HepG2 (cell line): ENCODE data around the gene MSMO1. TPM values are rescaled to one million over a fixed set of nuclear protein-coding genes. Genes with fewer than 3 reads are reported as not detected.

Experiments
- ATAC-seq: fragments of 200-7000 bp; cut with Tn5 transposase; 3 replicates; pipeline ENCODE4 v1.9.1; 2020; ENCODE audit warnings: mild to moderate bottlenecking, moderate library complexity
- BruUV-seq: library from RNA; stranded (reverse); fragments of 400-500 nt; replicated peaks from 2 replicates; lab custom pipeline; 2021; lab: Mats Ljungman, UMichigan
- CTCF ChIA-PET: fragments of 300-600 bp; formaldehyde crosslinking; extraction: SDS; loops from one replicate; lab custom pipeline; 2021; ENCODE audit warnings: low total read pairs, inconsistent platforms, low intra/inter-chr PET ratio; lab: Yijun Ruan, JAX
- POLR2A ChIA-PET: fragments of 350-600 bp; sonication (Branson Sonifier 250); formaldehyde crosslinking; loops from one replicate; lab custom pipeline; 2020; ENCODE audit warnings: antibody characterized with exemption, inconsistent platforms; lab: Yijun Ruan, JAX
- DNase-seq: peaks from one replicate; pipeline ENCODE4 v3.0.0-alpha.2; 2015; ENCODE audit warnings: low spot score
- FAIRE-seq: peaks from 3 replicates; lab custom pipeline; 2011; peaks lifted over from hg19 to GRCh38; lab: Jason Lieb, UNC
- H2AFZ ChIP-seq: one replicate; pipeline ENCODE4 v1.6.1; 2011; ENCODE audit warnings: low read length, inconsistent platforms
- H3K27ac ChIP-seq: fragments of 300-600 bp; 3 replicates; pipeline ENCODE4 v1.8.0; 2011; ENCODE audit warnings: mixed run types, mild to moderate bottlenecking, mixed read lengths, low read length, inconsistent platforms; ENCODE audit not compliant: insufficient read depth; ENCODE audit errors: extremely low read length
- H3K27me3 ChIP-seq, 2 experiments: fragments of 200-600 bp in 1 of 2; 2 replicates in 1 of 2; 3 replicates in 1 of 2; pipeline versions ENCODE4 v1.6.0 to v1.8.0; 2011; ENCODE audit warnings: low read length in 2 of 2, mild to moderate bottlenecking in 2 of 2, moderate library complexity in 2 of 2, inconsistent platforms in 1 of 2; ENCODE audit not compliant: insufficient read depth in 2 of 2, control insufficient read depth in 1 of 2
- H3K36me3 ChIP-seq, 2 experiments: fragments of 200-600 bp in 1 of 2; replicated peaks in 1 of 2; 2 replicates in 1 of 2; 3 replicates in 1 of 2; pipeline versions ENCODE4 v1.5.1 to v1.8.0; 2011; ENCODE audit warnings: low read length in 2 of 2, inconsistent platforms in 1 of 2; ENCODE audit not compliant: insufficient read depth in 2 of 2, control insufficient read depth in 1 of 2
- H3K4me1 ChIP-seq: 2 replicates; pipeline ENCODE4 v1.5.1; 2012; ENCODE audit warnings: low read length, inconsistent platforms; ENCODE audit not compliant: insufficient read depth
- H3K4me2 ChIP-seq: 2 replicates; pipeline ENCODE4 v1.6.0; 2011; ENCODE audit warnings: low read depth, low read length, inconsistent platforms
- H3K4me3 ChIP-seq, 3 experiments: fragments of 200-600 bp in 1 of 3; sonication (generic), shearing (Covaris generic) in 1 of 3; replicated peaks in 1 of 3; 2 replicates each; pipeline ENCODE4 v1.5.1; 2011 to 2016; ENCODE audit warnings: low read length in 3 of 3, inconsistent platforms in 2 of 3, low read depth in 2 of 3, mild to moderate bottlenecking in 2 of 3, control low read depth in 1 of 3, mixed read lengths in 1 of 3; ENCODE audit not compliant: insufficient read depth in 1 of 3
- H3K79me2 ChIP-seq: one replicate; pipeline ENCODE4 v1.6.1; 2011; ENCODE audit warnings: low read length, inconsistent platforms; ENCODE audit not compliant: insufficient read depth
- H3K9ac ChIP-seq: 2 replicates; pipeline ENCODE4 v1.6.0; 2011; ENCODE audit warnings: mild to moderate bottlenecking, low read depth, low read length, inconsistent platforms; ENCODE audit not compliant: insufficient read depth
- H3K9me3 ChIP-seq: 2 replicates; pipeline ENCODE4 v1.5.1; 2012; ENCODE audit warnings: mild to moderate bottlenecking, low read length
- H4K20me1 ChIP-seq: 2 replicates; pipeline ENCODE4 v1.6.0; 2011; ENCODE audit warnings: inconsistent platforms, mild to moderate bottlenecking, low read length, moderate library complexity; ENCODE audit not compliant: insufficient read depth
- ZNF331 ChIP-seq: sonication (generic); formaldehyde crosslinking; IDR thresholded peaks from 2 replicates; pipeline ENCODE4 v1.4.0; 2020; ENCODE audit warnings: missing genetic modification reagents
- ZNF839 ChIP-seq: sonication (generic); formaldehyde crosslinking; IDR thresholded peaks from 2 replicates; pipeline ENCODE4 v1.4.0; 2020; ENCODE audit warnings: missing genetic modification reagents, mild to moderate bottlenecking, borderline replicate concordance
- WGBS: methylation state at CpG from one replicate; pipeline ENCODE4 v1.1.6; 2017; ENCODE audit warnings: low lambda C conversion rate; 5-methylcytosine and 5-hydroxymethylcytosine counted together
- in situ Hi-C: cut with HindIII; loops from 2 replicates; pipeline ENCODE4 v1.10.0; 2017; ENCODE audit warnings: low pct_unique_long_range_greater_than_20kb; ENCODE audit not compliant: extremely low pct_ligation_motif_present
- intact Hi-C: fragments of 100-400 bp; cut with micrococcal nuclease; formaldehyde crosslinking; loops from one replicate; pipeline ENCODE4 v1.10.0; 2022; ENCODE audit not compliant: unreplicated experiment
- polyA plus RNA-seq, 8 experiments: library from polyadenylated mRNA; depleted of rRNA in 3 of 8; stranded (reverse) in 7 of 8; unstranded in 1 of 8; fragments of >200 nt; fragmentation: Illumina TruSeq in 4 of 8; extraction: Trizol in 4 of 8; gene quantifications; 2 replicates each; pipeline versions ENCODE4 v1.2.1 to v1.2.3, GENCODE V29; 2011 to 2016; ENCODE audit warnings: low read depth in 4 of 8, missing spikeins in 1 of 8, mixed read lengths in 1 of 8; ENCODE audit not compliant: insufficient read depth in 1 of 8
- total RNA-seq, 5 experiments: library from RNA; depleted of rRNA; stranded (reverse); fragments of >200 nt; fragmentation: Illumina TruSeq; extraction: Trizol; gene quantifications; 2 replicates each; pipeline ENCODE4 v1.2.3, GENCODE V29; 2016; ENCODE audit warnings: low read depth in 1 of 5
- TF ChIP-seq, protein P1 (sequence below): sonication (generic); formaldehyde crosslinking; IDR thresholded peaks from 2 replicates; pipeline ENCODE4 v1.8.1; 2023; ENCODE audit warnings: mild to moderate bottlenecking, missing genetic modification reagents, borderline replicate concordance
- TF ChIP-seq, protein P2 (sequence below): sonication (generic); formaldehyde crosslinking; IDR thresholded peaks from 2 replicates; pipeline ENCODE4 v1.4.0; 2020; ENCODE audit warnings: mild to moderate bottlenecking, missing genetic modification reagents
- TF ChIP-seq, protein P3 (sequence below): sonication (generic); formaldehyde crosslinking; IDR thresholded peaks from 2 replicates; pipeline ENCODE4 v1.8.0; 2022; ENCODE audit warnings: missing genetic modification reagents, low read depth, mild to moderate bottlenecking, borderline replicate concordance
- TF ChIP-seq, protein P4 (sequence below): sonication (generic); formaldehyde crosslinking; IDR thresholded peaks from 2 replicates; pipeline ENCODE4 v1.4.0; 2020; ENCODE audit warnings: missing genetic modification reagents, borderline replicate concordance

MSMO1 gene
- total and polyA plus RNA-seq, 2 of the 13 experiments (the other 11 are each of a cell fraction or from before 2014, with no cell fraction given) = 98.1 to 216 TPM

DNA sequence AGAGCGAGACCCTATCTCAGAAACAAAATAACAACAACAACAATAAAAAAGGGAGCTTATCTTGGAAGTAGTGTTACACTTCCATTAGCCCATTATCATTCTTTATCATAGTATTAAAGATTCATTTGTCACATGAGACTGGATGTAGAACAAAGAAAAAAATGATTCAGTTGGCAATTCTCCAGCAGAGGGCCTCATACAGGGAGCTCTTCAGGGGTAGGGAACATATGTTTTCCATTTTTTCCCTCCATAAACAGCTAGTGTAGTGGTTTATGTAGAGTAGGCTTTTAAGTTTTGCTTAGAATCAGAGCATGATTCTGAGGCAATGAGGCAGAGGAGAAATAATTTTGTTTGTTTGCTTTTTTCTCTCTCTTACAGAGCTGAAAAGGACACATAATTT lies 57.1 kb downstream of the MSMO1 start:
- ATAC-seq (no peak), FAIRE-seq (no peak), DNase-seq (peak; percentile 23)
- intact Hi-C loops (no loop called here), in situ Hi-C loops (no loop called here)
- H3K79me2 ChIP-seq = peaks cover 94% of the 10 kb centered on the region
- H3K27me3 ChIP-seq = no peaks in the 10 kb centered on the region; a peak in 1 of 5 replicates
- no peak overlapping the region for H2AFZ ChIP-seq
- POLR2A ChIA-PET = no interaction called here
- no peak overlapping the region for H3K4me3 ChIP-seq
- CTCF ChIA-PET = no interaction called here
- no peak overlapping the region for H3K9ac ChIP-seq
- 100% methylated on average over 1 of the region's 1 CpG for WGBS
- 0 out of 2 replicates have a peak overlapping the region, but pooled peaks have one; percentile 7 for H3K4me2 ChIP-seq
- H3K9me3 ChIP-seq = no peaks in the 10 kb centered on the region
- BruUV-seq = no TSS peak
- no peaks in the 10 kb centered on the region; a peak in 2 of 5 replicates for H3K36me3 ChIP-seq
- TF ChIP-seq, protein P1, sequence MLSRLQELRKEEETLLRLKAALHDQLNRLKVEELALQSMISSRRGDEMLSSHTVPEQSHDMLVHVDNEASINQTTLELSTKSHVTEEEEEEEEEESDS (CRISPR knock-in tag) = no peak
- TF ChIP-seq, protein P2, sequence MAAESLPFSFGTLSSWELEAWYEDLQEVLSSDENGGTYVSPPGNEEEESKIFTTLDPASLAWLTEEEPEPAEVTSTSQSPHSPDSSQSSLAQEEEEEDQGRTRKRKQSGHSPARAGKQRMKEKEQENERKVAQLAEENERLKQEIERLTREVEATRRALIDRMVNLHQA = no peak
- TF ChIP-seq, protein P3, sequence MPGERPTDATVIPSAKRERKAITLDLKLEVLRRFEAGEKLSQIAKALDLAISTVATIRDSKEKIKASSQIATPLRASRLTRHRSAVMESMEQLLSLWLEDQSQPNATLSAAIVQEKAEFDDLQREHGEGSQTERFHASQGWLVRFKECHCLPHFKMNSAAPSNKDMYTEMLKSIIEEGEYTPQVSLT (CRISPR knock-in tag) = no peak
- peaks cover 3% of the 10 kb centered on the region; the same call in 1 of the 2 replicates for H4K20me1 ChIP-seq
- H3K27ac ChIP-seq = no peak overlapping the region
- peaks cover 53% of the 10 kb centered on the region for H3K4me1 ChIP-seq

DNA sequence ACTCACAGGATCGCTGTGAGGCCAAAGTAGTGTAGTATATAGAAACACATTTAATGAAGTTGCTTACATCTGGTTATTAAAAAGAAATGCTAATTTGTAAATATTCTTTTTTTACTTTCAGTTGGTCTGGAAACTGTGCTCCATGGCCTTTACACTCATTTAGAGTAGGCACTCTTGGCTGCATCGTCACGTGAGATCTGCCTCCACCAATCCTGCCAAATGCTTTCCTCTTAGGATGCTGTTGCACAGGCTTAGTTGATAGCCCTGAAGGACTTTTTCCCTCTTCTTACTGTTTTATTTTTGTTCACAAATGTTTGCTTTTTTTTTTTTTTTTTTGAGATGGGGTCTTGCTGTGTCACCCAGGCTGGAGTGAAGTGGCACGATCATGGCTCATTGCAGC lies 57.7 kb downstream of the MSMO1 start:
- Histone ChIP-seq H3K4me1 (peaks cover 53% of the 10 kb centered on the region), H3K27ac (no peak overlapping the region), H4K20me1 (peaks cover 3% of the 10 kb centered on the region; the same call in 1 of the 2 replicates), H3K4me3 (no peak overlapping the region), H3K27me3 (no peaks in the 10 kb centered on the region), H3K9ac (no peak overlapping the region), H3K9me3 (no peaks in the 10 kb centered on the region), H3K36me3 (no peaks in the 10 kb centered on the region; a peak in 2 of 5 replicates), H3K4me2 (no peak overlapping the region), H3K79me2 (peaks cover 93% of the 10 kb centered on the region), H2AFZ (no peak overlapping the region)
- no peak for FAIRE-seq
- no peak for DNase-seq
- no TSS peak for BruUV-seq
- in situ Hi-C loops (no loop called here), intact Hi-C loops (no loop called here)
- ChIA-PET POLR2A (no interaction called here), CTCF (no interaction called here)
- no peak for TF ChIP-seq ZNF839 (CRISPR knock-in tag)
- no peak for TF ChIP-seq ZNF331 (CRISPR knock-in tag)
- TF ChIP-seq, protein P4, sequence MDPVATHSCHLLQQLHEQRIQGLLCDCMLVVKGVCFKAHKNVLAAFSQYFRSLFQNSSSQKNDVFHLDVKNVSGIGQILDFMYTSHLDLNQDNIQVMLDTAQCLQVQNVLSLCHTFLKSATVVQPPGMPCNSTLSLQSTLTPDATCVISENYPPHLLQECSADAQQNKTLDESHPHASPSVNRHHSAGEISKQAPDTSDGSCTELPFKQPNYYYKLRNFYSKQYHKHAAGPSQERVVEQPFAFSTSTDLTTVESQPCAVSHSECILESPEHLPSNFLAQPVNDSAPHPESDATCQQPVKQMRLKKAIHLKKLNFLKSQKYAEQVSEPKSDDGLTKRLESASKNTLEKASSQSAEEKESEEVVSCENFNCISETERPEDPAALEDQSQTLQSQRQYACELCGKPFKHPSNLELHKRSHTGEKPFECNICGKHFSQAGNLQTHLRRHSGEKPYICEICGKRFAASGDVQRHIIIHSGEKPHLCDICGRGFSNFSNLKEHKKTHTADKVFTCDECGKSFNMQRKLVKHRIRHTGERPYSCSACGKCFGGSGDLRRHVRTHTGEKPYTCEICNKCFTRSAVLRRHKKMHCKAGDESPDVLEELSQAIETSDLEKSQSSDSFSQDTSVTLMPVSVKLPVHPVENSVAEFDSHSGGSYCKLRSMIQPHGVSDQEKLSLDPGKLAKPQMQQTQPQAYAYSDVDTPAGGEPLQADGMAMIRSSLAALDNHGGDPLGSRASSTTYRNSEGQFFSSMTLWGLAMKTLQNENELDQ (CRISPR knock-in tag) = no peak
- ATAC-seq = no peak
- WGBS = 99% methylated on average over 4 of the region's 4 CpGs
